ENCODE data around the gene GABARAPL1.

GRCh38 chr12:10260927-10261326 lies 48.2 kb downstream of the GABARAPL1 start:
- no peak for TF ChIP-seq CTCF (IDR thresholded peaks at IDR 0.05)
- no peak for TF ChIP-seq POLR2A (IDR thresholded peaks at IDR 0.05)
- no peak for TF ChIP-seq POLR2AphosphoS5 (IDR thresholded peaks at IDR 0.05)
